Activated CD4-positive, alpha-beta memory T cell treated with anti-CD3 and anti-CD28 coated beads for 36 hours (primary cell): ENCODE measurements around the gene PTDSS2. TPM values are rescaled to one million over a fixed set of nuclear protein-coding genes. Genes with fewer than 3 reads are reported as not detected.

Source experiments
- CTCF ChIA-PET: fragments of 350-600 bp; sonication (Branson Sonifier 250); formaldehyde crosslinking; loops from one replicate; lab custom pipeline; 2021; ENCODE audit warnings: antibody characterized with exemption, inconsistent platforms; lab: Charles Lee
- POLR2A ChIA-PET: fragments of 350-600 bp; sonication (Branson Sonifier 250); formaldehyde crosslinking; loops from one replicate; lab custom pipeline; 2021; ENCODE audit warnings: antibody characterized with exemption; lab: Charles Lee
- DNase-seq: peaks from one replicate; pipeline ENCODE4 v3.0.0-alpha.2; 2020
- H3K27ac Mint-ChIP-seq: one replicate; pipeline ENCODE4 v1.8.0; 2021; ENCODE audit warnings: mixed read lengths
- H3K27me3 Mint-ChIP-seq: one replicate; pipeline ENCODE4 v1.8.0; 2021; ENCODE audit warnings: mixed read lengths
- H3K36me3 Mint-ChIP-seq: one replicate; pipeline ENCODE4 v1.8.0; 2021; ENCODE audit warnings: mixed read lengths
- H3K4me1 Mint-ChIP-seq: one replicate; pipeline ENCODE4 v1.8.0; 2021; ENCODE audit warnings: low read depth, mixed read lengths
- H3K4me3 Mint-ChIP-seq: one replicate; pipeline ENCODE4 v1.8.0; 2021; ENCODE audit warnings: mild to moderate bottlenecking, mixed read lengths
- H3K9me3 Mint-ChIP-seq: one replicate; pipeline ENCODE4 v1.8.0; 2021; ENCODE audit warnings: mixed read lengths
- intact Hi-C: fragments of 100-400 bp; cut with micrococcal nuclease; formaldehyde crosslinking; loops from one replicate; pipeline ENCODE4 v1.15.1; 2023
- total RNA-seq, 2 experiments: library from RNA; stranded (reverse); gene quantifications; one replicate each; pipeline ENCODE4 v1.2.3, GENCODE V29; 2021

The PTDSS2 gene
- total RNA-seq, 2 experiments from 2014 or later = 15.0 to 16.7 TPM

DNA sequence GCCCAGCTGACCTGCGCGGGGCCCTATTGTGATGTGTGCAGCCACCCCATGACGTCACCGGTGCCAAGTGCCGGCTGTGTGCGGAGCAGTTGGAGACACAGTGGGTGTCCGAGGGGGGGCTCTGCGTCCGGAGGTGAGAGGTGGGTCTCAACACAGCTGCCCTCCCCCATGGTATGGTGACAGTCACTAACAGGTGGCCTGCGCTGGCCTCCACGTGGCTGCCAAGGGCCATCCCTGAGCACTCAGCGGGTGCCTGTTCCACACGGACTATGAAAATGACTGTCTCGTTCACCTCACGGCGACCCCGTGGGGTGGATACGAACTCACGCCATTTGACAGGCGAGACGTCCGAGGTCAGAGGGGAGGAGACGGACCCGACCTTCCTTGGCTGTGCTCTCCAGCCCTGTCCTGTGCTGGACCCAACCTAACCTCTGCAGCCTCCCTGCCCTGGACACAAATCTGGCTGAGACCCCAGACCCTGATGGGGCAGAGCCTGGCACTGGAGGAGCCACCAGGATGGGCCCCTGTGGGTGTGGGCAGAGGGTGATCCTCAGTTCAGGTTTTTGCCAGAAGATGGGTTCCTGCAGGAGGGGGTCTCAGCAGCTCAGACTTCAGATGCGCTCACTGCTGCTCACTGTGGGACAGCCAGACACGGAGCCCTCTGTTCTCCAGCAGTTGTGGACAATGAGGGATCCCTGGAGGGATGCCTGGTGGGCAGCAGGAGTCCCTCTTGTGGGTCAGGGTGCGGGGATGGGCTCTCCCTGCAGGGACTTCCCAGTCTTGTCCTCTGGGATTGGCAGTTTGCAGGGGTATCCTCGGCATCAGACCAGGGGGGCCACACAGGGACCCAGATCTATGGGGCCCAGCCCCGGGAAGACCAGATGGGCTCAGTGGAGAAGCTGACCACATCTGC lies 79.0 kb downstream of the PTDSS2 start:
- Mint-ChIP-seq H3K36me3 (peaks cover 5% of the 10 kb centered on the region), H3K4me1 (no peaks in the 10 kb centered on the region), H3K9me3 (no peaks in the 10 kb centered on the region), H3K27me3 (no peaks in the 10 kb centered on the region), H3K4me3 (no peak overlapping the region), H3K27ac (no peak overlapping the region)
- intact Hi-C loops = no loop called here
- DNase-seq = no peak
- POLR2A ChIA-PET = no interaction called here
- CTCF ChIA-PET = interaction anchor here (1.7 kb wide), 1 partner anchor 11 kb away, joined by 5 read pairs; no protein-coding TSS in a partner anchor

DNA sequence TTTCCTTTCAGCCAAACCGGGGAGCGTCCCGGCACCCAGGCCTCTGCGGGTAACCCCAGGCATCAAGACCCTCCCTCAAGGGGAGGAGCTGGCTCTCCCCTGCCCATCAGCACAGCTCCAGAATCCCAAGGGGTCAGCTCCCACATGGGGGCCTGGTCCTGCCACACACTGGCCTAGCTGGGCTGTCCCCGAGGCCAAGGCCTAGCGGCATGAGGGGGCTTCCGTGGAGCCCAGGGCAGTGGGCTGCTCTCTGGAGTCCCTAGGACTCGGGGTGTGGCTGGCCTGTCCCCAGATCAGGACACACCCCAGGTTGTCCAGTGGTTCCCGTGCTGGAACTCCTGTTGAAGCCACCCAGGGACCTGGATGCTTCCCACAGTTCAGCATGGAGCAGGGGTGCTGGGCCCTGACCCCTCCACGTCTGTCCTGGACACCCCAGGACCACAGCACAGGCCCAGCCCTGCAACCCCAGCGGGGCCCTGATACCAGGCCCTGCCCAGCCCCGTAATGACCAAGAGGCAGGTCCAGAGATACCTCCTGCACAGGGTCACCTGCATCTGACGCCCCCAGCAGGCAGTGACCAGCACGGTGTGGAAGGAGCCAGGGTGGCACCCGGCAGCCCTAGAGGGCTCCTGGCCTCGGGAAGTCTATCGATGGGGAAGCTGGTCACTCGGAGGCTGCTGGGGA lies 79.8 kb downstream of the PTDSS2 start:
- CTCF ChIA-PET = no interaction called here
- peaks cover 5% of the 10 kb centered on the region for H3K36me3 Mint-ChIP-seq

DNA sequence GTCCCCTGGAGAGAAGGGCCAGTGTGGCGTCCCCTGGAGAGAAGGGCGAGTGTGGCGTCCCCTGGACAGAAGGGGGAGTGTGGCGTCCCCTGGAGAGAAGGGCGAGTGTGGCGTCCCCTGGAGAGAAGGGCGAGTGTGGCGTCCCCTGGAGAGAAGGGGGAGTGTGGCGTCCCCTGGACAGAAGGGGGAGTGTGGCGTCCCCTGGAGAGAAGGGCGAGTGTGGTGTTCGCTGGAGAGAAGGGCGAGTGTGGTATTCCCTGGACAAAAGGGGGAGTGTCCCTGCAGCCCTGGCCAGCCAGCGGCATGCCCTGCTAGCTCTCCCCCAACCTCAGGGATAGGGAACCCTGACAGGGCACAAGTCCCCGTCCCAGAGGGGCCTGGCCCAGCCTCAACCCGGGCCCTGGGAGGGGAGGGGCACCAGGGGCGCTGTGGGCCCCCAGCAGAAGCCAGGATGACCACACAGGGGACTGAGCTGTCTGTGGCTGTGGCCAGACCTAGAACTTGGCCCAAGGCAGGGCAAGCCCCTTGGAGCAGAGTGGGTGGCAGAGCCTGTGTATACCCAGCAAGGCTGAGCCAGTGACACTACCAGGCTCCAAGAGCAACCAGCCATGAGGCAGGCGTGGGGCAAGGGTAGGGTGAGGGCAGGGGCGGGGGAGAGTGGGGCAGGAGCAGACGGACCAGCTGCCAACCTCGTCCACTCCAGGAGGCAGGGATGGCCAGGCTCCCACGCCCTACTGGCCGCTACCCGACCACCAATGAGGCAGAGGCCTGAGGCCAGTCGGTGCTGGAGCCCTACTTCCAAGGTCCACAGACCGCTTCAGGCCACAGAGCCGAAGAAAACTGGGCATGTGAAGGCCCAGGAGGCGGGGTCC lies 81.1 kb downstream of the PTDSS2 start:
- Mint-ChIP-seq H3K4me3 (no peak overlapping the region), H3K9me3 (no peaks in the 10 kb centered on the region), H3K27me3 (no peaks in the 10 kb centered on the region), H3K4me1 (peaks cover 2% of the 10 kb centered on the region), H3K36me3 (peaks cover 5% of the 10 kb centered on the region), H3K27ac (no peak overlapping the region)
- CTCF ChIA-PET = interaction anchor here (0.6 kb wide), 1 partner anchor 12 kb away, joined by 3 read pairs; no protein-coding TSS in a partner anchor
- DNase-seq = no peak
- POLR2A ChIA-PET = no interaction called here
- intact Hi-C loops = no loop called here

More for the DNA sequence above, 79.8 kb downstream of the PTDSS2 start:
- POLR2A ChIA-PET = no interaction called here
- Mint-ChIP-seq H3K4me1 (no peaks in the 10 kb centered on the region), H3K27me3 (no peaks in the 10 kb centered on the region), H3K4me3 (no peak overlapping the region), H3K27ac (no peak overlapping the region), H3K9me3 (no peaks in the 10 kb centered on the region)
- intact Hi-C loops = no loop called here
- DNase-seq = no peak

DNA sequence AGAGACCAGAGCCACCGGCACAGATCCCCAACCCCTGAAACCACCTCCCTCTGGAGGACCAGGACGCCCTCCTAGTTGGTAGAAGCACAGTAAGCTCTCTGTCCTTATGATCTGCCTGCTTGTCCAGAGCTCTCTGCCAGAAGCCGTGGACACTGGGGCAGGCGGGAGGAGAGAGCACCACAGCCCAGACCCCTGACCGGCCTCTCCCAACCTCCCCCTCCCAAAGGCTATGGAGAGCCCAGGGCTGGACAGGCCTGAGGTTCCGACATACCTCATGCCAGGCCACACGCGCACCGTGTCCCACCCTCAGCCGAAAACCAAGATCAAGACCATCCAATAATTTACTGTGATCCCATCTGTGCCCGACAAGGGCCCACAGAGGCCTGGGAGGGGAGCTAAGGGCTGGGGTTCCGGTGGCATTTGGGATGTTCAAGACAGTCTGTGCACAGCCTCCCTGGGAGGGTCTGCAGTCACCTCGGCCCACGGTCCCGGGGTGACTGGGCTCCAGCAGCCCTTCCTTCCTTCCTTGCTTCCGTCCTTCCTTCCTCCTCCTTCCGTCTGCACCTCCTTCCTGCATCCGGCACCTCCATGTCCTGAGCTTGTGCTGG lies 81.9 kb downstream of the PTDSS2 start:
- peaks cover 5% of the 10 kb centered on the region for H3K36me3 Mint-ChIP-seq
- intact Hi-C loops = no loop called here
- ChIA-PET POLR2A (no interaction called here), CTCF (interaction anchor here (1.4 kb wide), 1 partner anchor 13 kb away, joined by 3 read pairs; no protein-coding TSS in a partner anchor)
- H3K27me3 Mint-ChIP-seq = no peaks in the 10 kb centered on the region
- peaks cover 2% of the 10 kb centered on the region for H3K4me1 Mint-ChIP-seq
- H3K4me3 Mint-ChIP-seq = no peak overlapping the region
- H3K9me3 Mint-ChIP-seq = no peaks in the 10 kb centered on the region
- DNase-seq = no peak
- H3K27ac Mint-ChIP-seq = no peak overlapping the region

DNA sequence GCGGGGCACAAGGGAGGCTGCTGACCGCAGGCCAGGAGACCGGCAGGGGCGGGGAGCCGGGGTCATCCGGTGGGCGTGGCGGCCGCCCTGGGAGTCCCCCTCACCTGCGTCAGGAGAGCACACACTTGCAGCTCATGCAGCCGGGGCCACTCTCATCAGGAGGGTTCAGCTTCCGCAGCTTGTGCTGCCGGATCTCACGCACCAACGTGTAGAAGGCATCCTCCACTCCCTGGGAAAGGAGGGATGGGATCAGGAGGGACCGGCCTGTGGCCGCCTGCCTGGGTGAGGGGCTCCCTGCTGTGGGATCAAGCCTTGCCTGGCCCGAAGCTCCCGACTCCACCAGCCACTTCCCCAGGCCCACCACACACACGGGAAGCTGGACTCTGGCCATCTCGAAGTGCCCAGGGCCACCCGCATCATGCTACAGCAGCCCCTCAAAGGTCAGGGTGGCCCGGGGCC lies 82.5 kb downstream of the PTDSS2 start:
- peaks cover 5% of the 10 kb centered on the region for H3K36me3 Mint-ChIP-seq
- ChIA-PET POLR2A (interaction anchor here (1.0 kb wide), 1 partner anchor 43 kb away, joined by 3 read pairs; no protein-coding TSS in a partner anchor), CTCF (interaction anchor here (1.1 to 1.4 kb wide), 2 partner anchors 10 to 13 kb away, joined by 3 to 4 read pairs; no protein-coding TSS in a partner anchor)
- H3K4me3 Mint-ChIP-seq = no peak overlapping the region
- no peak overlapping the region for H3K27ac Mint-ChIP-seq
- no peaks in the 10 kb centered on the region for H3K9me3 Mint-ChIP-seq
- no peaks in the 10 kb centered on the region for H3K27me3 Mint-ChIP-seq
- intact Hi-C loops = no loop called here
- DNase-seq = no peak
- H3K4me1 Mint-ChIP-seq = peaks cover 2% of the 10 kb centered on the region

DNA sequence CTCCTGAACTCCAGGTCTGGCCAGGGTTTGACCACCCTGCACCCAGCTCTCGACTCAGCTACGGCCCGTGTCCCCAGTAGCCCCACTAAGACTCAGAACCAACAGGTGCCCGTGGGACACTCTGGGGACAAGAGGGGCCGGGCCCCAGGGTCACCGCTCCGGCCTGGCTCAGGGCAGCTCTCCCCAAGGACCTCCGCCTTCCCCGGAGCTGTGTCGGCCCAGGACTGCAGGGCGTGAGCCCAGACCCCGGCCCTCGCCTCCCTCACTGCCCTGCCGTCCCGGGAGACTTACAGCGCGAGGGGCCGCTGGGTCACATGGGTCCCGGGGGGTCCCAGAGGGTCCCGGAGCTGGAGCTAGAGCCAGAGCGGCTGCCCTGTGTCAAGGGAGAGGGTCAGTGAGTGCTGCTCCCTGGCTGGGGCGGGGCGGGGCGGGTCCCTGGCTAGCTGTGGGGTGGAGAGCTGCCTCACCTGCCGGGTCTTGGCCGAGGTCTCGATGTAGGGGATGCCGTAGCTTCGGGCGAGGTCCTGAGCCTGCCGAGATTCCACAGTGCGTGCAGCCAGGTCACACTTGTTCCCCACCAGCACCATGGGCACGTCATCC lies 83.0 kb downstream of the PTDSS2 start:
- Mint-ChIP-seq H3K36me3 (peaks cover 5% of the 10 kb centered on the region), H3K27ac (no peak overlapping the region), H3K4me3 (no peak overlapping the region), H3K4me1 (peaks cover 6% of the 10 kb centered on the region), H3K9me3 (no peaks in the 10 kb centered on the region), H3K27me3 (no peaks in the 10 kb centered on the region)
- ChIA-PET POLR2A (interaction anchor here (0.5 to 1.0 kb wide), 2 partner anchors 13 to 43 kb away, joined by 3 read pairs; no protein-coding TSS in a partner anchor), CTCF (interaction anchor here (1.1 to 1.4 kb wide), 2 partner anchors 11 to 14 kb away, joined by 3 to 4 read pairs; no protein-coding TSS in a partner anchor)
- DNase-seq = no peak
- intact Hi-C loops = no loop called here

DNA sequence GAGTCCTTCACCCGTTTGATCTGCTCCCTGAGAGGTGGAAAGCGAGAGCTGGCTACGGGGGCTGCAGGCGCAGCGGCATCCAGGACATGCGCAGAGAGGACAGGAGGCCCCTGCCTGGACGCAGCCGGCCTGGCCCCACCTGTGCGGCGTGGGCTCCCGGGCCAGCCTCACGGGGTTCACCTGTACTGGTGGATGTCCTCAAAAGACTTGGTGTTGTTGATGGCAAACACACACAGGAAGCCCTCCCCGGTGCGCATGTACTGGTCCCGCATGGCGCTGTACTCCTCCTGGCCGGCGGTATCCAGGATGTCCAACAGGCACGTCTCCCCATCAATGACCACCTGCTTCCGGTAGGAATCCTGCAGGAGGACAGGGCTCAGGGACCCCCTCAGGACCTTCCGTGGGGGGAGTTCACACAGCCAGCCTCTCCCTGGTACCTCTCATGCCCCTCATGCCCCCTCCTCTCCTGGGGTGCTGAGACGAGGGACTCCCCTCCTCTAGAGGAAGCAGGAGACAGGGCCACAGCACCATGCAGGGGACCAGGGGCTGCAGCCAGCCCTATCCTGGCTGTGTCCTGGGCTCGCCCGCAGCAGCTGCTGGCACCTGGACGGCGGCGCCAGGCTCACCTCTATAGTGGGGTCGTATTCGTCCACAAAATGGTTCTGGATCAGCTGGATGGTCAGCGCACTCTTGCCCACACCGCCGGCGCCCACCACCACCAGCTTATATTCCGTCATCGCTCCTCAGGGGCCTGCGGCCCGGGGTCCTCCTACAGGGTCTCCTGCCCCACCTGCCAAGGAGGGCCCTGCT lies 83.7 kb downstream of the PTDSS2 start:
- H3K9me3 Mint-ChIP-seq = no peaks in the 10 kb centered on the region
- no peak overlapping the region for H3K4me3 Mint-ChIP-seq
- no peaks in the 10 kb centered on the region for H3K27me3 Mint-ChIP-seq
- POLR2A ChIA-PET = interaction anchor here (0.5 kb wide), 1 partner anchor 14 kb away, joined by 3 read pairs; no protein-coding TSS in a partner anchor
- DNase-seq = no peak
- no peak overlapping the region for H3K27ac Mint-ChIP-seq
- intact Hi-C loops = no loop called here
- peaks cover 5% of the 10 kb centered on the region for H3K36me3 Mint-ChIP-seq
- CTCF ChIA-PET = interaction anchor here (1.1 to 1.3 kb wide), 2 partner anchors 11 to 190 kb away, joined by 4 to 5 read pairs; no protein-coding TSS in a partner anchor
- H3K4me1 Mint-ChIP-seq = peaks cover 9% of the 10 kb centered on the region

DNA sequence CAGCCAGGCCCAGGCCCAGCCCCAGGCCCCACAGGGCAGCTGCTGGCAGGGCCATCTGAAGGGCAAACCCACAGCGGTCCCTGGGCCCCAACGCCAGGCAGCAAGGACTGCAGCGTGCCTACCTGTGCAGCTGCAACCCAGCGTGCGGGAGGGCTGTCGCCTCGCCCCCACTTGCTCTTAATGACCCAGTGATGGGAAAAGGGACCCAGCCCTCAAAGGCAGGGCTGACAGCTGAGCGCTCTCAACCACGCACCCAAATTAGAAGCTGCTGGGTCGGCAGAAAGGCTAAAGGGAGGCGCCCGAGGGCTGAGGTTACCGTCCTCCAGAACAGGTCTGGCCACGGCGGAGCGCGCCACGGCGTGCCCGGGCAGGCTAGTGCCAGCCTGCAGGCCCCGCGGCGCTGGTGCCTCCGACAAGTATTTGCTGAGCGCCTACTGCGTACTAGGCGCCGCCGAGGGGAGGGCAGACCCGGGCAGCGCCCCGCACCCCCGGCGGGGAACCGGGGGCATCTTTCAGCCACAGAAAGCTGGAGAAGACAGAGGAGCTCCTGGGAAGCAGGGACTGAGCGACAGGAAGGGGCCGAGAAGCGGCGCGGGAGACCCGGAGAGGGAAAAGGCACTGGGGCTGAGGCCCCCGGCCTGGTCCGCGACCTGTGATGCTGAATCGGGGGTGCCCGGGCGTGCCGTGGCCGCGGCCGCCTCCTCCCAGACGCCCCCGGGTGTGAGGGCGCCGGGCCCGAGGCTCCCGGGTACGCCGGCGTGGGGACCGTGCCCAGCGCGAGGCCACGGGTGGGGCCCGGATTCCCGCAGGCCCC lies 84.5 kb downstream of the PTDSS2 start:
- Mint-ChIP-seq H3K36me3 (peaks cover 5% of the 10 kb centered on the region), H3K4me3 (peak overlapping the region; percentile 71), H3K4me1 (peaks cover 9% of the 10 kb centered on the region), H3K27me3 (no peaks in the 10 kb centered on the region), H3K27ac (peak overlapping the region; percentile 28), H3K9me3 (no peaks in the 10 kb centered on the region)
- peak; percentile 49 for DNase-seq
- intact Hi-C loops = loop anchor here (5.0 kb wide), 2 partner anchors 163 to 188 kb away; partner anchors contain the start of genes DEAF1 and TMEM80
- POLR2A ChIA-PET = interaction anchor here (2.1 kb wide), 1 partner anchor 81 kb away, joined by 5 read pairs; the partner anchor contains the start of gene IRF7
- CTCF ChIA-PET = interaction anchor here (1.3 to 3.3 kb wide), 3 partner anchors 16 to 189 kb away, joined by 5 to 30 read pairs (median 8); no protein-coding TSS in a partner anchor

DNA sequence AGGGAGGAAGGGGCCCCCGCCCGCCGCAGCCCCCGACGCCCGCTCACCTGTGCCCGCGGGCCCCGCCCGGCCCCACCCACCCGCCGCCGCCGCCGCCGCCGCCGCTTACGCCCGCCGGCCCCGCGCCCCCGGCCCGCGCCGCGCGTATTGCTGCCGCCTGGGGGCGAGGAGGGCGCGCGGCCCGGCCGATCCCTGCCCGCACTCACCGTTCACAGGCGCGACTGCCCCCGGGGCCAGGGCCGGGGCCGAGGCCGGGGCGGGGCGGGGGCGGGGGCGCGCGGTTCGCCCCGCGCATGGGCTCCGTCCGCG lies 85.1 kb downstream of the PTDSS2 start:
- intact Hi-C loops = loop anchor here (5.0 kb wide), 2 partner anchors 162 to 187 kb away; partner anchors contain the start of genes DEAF1 and TMEM80
- Mint-ChIP-seq H3K4me3 (no peak overlapping the region), H3K27ac (no peak overlapping the region), H3K27me3 (no peaks in the 10 kb centered on the region), H3K36me3 (peaks cover 5% of the 10 kb centered on the region), H3K9me3 (no peaks in the 10 kb centered on the region), H3K4me1 (peaks cover 9% of the 10 kb centered on the region)
- ChIA-PET CTCF (interaction anchor here (1.0 to 3.3 kb wide), 4 partner anchors 17 to 327 kb away, joined by 3 to 30 read pairs (median 6); no protein-coding TSS in a partner anchor), POLR2A (interaction anchor here (1.0 to 2.1 kb wide), 5 partner anchors 16 to 80 kb away, joined by 3 to 7 read pairs (median 5); partner anchors contain the start of genes IRF7 and RNH1)
- no peak for DNase-seq
